DND-41 (cell line): ENCODE measurements around the gene RNF213.

ENCODE experiments used
- ATAC-seq: fragments of 200-7000 bp; cut with Tn5 transposase; 3 replicates; pipeline ENCODE4 v1.9.1; 2021; ENCODE audit warnings: low read depth; ENCODE audit not compliant: insufficient read depth
- DNase-seq: peaks from one replicate; pipeline ENCODE4 v3.0.0-alpha.2; 2020
- H2AFZ ChIP-seq: 2 replicates; pipeline ENCODE4 v1.6.0; 2012; ENCODE audit warnings: low read depth, low read length
- H3K27ac ChIP-seq: 2 replicates; pipeline ENCODE4 v1.5.1; 2012; ENCODE audit warnings: low read length, inconsistent platforms
- H3K27me3 ChIP-seq: fragments of 200-600 bp; sonication (generic); 2 replicates; pipeline ENCODE4 v1.6.0; 2012; ENCODE audit warnings: low read length, mild to moderate bottlenecking, inconsistent platforms; ENCODE audit not compliant: insufficient read depth, poor library complexity
- H3K36me3 ChIP-seq: 2 replicates; pipeline ENCODE4 v1.5.1; 2012; ENCODE audit warnings: low read length, inconsistent platforms; ENCODE audit not compliant: insufficient read depth
- H3K4me1 ChIP-seq: 2 replicates; pipeline ENCODE4 v1.5.1; 2012; ENCODE audit warnings: mild to moderate bottlenecking, low read length; ENCODE audit not compliant: insufficient read depth
- H3K4me2 ChIP-seq: 2 replicates; pipeline ENCODE4 v1.6.0; 2012; ENCODE audit warnings: mild to moderate bottlenecking, moderate library complexity, low read length, inconsistent platforms; ENCODE audit not compliant: insufficient read depth
- H3K4me3 ChIP-seq, 2 experiments: fragments of 200-600 bp in 1 of 2; shearing (Covaris generic) in 1 of 2; 2 replicates each; pipeline ENCODE4 v1.5.1; 2012 to 2016; ENCODE audit warnings: inconsistent platforms in 2 of 2, low read length in 2 of 2, mild to moderate bottlenecking in 2 of 2, low read depth in 1 of 2, moderate library complexity in 1 of 2
- H3K79me2 ChIP-seq: 2 replicates; pipeline ENCODE4 v1.6.0; 2012; ENCODE audit warnings: low read length, inconsistent platforms; ENCODE audit not compliant: insufficient read depth
- H3K9ac ChIP-seq: 2 replicates; pipeline ENCODE4 v1.6.0; 2012; ENCODE audit warnings: low read depth, mild to moderate bottlenecking, inconsistent platforms, low read length, moderate library complexity
- H3K9me3 ChIP-seq: 2 replicates; pipeline ENCODE4 v1.5.1; 2012; ENCODE audit warnings: low read length, moderate library complexity, mild to moderate bottlenecking, inconsistent platforms; ENCODE audit not compliant: insufficient read depth, severe bottlenecking
- H4K20me1 ChIP-seq: 2 replicates; pipeline ENCODE4 v1.6.0; 2012; ENCODE audit warnings: low read length; ENCODE audit not compliant: insufficient read depth
- EZH2 ChIP-seq: IDR thresholded peaks from 3 replicates; pipeline ENCODE4 v1.6.1; 2012; ENCODE audit warnings: borderline replicate concordance, low read depth, mild to moderate bottlenecking, moderate library complexity, low read length, inconsistent platforms; ENCODE audit not compliant: severe bottlenecking
- TF ChIP-seq, protein P1 (sequence below): IDR thresholded peaks from 2 replicates; pipeline ENCODE4 v1.5.1; 2012; ENCODE audit warnings: borderline replicate concordance, low read length, moderate library complexity, mild to moderate bottlenecking; ENCODE audit not compliant: poor library complexity, severe bottlenecking; ENCODE audit errors: extremely low read depth

Gene RNF213

DNA sequence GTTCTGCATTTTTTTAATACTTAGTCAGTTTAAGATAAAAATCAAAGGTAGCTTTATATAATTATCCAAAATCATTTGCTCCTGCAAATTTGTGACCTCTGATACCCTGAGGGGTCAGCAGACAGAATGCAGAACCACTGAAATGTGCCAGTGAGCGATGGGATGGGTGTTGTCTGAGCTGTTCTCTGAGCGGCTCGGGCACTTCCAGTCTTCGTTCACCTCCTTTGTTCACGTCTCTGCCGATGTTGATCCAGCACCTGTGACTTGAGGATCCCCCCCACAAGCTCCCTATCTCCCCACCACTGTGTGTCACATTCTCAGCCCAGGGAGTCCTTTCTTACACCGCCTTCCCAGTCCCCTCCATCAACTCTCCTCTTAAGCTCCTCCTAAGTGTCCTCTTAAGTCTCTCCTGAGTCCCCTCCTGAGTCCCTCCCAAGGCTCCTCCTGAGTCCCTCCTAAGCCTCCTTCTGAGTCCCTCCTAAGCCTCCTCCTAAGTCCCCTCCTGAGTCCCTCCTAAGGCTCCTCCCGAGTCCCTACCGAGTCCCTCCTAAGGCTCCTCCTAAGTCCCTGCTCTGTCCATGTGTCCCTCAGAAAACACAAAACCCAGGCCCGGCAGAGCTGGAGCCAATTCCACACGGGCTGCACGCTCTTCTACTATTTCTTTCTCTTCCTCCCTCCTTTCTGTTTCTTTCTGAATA lies 47.5 kb downstream of the RNF213 start:
- Histone ChIP-seq H3K9ac (no peak overlapping the region), H3K36me3 (peaks cover 86% of the 10 kb centered on the region), H3K27me3 (no peaks in the 10 kb centered on the region), H3K4me3 (no peak overlapping the region), H3K27ac (no peak overlapping the region), H3K4me2 (no peak overlapping the region), H4K20me1 (peaks cover 2% of the 10 kb centered on the region; the same call in 1 of the 2 replicates), H3K4me1 (no peaks in the 10 kb centered on the region), H2AFZ (no peak overlapping the region), H3K79me2 (peaks cover 3% of the 10 kb centered on the region; the same call in 1 of the 2 replicates), H3K9me3 (peaks cover 5% of the 10 kb centered on the region)
- TF ChIP-seq, protein P1, sequence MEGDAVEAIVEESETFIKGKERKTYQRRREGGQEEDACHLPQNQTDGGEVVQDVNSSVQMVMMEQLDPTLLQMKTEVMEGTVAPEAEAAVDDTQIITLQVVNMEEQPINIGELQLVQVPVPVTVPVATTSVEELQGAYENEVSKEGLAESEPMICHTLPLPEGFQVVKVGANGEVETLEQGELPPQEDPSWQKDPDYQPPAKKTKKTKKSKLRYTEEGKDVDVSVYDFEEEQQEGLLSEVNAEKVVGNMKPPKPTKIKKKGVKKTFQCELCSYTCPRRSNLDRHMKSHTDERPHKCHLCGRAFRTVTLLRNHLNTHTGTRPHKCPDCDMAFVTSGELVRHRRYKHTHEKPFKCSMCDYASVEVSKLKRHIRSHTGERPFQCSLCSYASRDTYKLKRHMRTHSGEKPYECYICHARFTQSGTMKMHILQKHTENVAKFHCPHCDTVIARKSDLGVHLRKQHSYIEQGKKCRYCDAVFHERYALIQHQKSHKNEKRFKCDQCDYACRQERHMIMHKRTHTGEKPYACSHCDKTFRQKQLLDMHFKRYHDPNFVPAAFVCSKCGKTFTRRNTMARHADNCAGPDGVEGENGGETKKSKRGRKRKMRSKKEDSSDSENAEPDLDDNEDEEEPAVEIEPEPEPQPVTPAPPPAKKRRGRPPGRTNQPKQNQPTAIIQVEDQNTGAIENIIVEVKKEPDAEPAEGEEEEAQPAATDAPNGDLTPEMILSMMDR = no peak
- no peak for TF ChIP-seq EZH2
- DNase-seq (no peak), ATAC-seq (no peak)

DNA sequence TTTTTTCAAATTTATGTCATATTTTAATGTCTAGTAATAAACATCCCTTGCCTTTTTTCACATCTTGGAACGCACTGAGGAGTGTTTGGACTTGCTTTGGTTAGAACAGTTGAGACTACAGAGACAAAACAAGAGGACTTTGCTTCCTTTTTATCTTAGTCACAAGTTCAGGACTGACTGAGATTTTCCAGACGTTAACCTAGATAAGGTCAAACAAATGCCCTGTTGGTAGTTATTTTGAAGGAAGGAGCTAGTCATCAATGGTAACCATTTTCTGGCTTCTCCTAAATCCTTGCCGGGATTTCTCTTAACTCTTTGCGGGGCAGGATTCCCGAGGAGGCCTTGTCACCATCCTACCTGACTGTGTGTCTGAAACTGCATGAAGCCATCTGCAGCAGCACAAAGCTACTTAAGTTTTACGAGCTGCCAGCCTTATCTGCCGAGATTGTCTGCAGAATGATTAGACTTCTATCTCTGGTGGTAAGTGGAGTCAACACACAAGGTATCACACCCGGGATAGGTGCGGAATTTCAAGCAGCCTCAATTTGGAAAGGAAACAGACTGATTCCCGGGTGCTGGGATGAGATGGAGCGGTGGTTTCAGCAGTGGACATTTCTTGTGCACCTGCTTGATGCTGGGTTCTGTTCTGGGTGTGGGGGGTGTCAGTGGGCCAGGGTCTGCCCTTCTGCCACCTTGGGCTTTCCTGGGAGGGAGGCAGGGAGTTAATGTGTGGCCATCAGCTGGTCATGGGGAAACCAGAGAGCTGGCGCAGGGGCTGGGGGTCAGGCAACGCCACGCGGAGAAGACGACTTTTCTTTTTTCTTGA lies 48.3 kb downstream of the RNF213 start:
- H3K79me2 ChIP-seq = peaks cover 7% of the 10 kb centered on the region; the same call in 1 of the 2 replicates
- TF ChIP-seq, protein P1 = no peak
- no peak for TF ChIP-seq EZH2
- no peak overlapping the region for H3K4me2 ChIP-seq
- no peaks in the 10 kb centered on the region for H3K27me3 ChIP-seq
- H3K9ac ChIP-seq = no peak overlapping the region
- DNase-seq (no peak), ATAC-seq (no peak)
- no peaks in the 10 kb centered on the region for H3K4me1 ChIP-seq
- no peak overlapping the region for H2AFZ ChIP-seq
- H3K9me3 ChIP-seq = peaks cover 1% of the 10 kb centered on the region
- no peak overlapping the region for H3K4me3 ChIP-seq
- H3K27ac ChIP-seq = no peak overlapping the region
- H3K36me3 ChIP-seq = peaks cover 84% of the 10 kb centered on the region
- H4K20me1 ChIP-seq = peaks cover 7% of the 10 kb centered on the region; the same call in 1 of the 2 replicates

GRCh38 chr17:80311216-80311827 lies 50.7 kb downstream of the RNF213 start:
- H3K9me3 ChIP-seq = no peaks in the 10 kb centered on the region
- H3K79me2 ChIP-seq = peaks cover 7% of the 10 kb centered on the region; the same call in 1 of the 2 replicates
- no peak for ATAC-seq
- no peak for DNase-seq
- TF ChIP-seq, protein P1 = no peak
- TF ChIP-seq EZH2 = no peak
- peaks cover 16% of the 10 kb centered on the region for H4K20me1 ChIP-seq
- H3K27me3 ChIP-seq = no peaks in the 10 kb centered on the region
- H3K36me3 ChIP-seq = peaks cover 69% of the 10 kb centered on the region
- H2AFZ ChIP-seq = no peak overlapping the region
- H3K4me2 ChIP-seq = no peak overlapping the region
- no peaks in the 10 kb centered on the region for H3K4me1 ChIP-seq
- H3K9ac ChIP-seq = no peak overlapping the region
- H3K4me3 ChIP-seq = no peak overlapping the region
- no peak overlapping the region for H3K27ac ChIP-seq
